HK-2 (cell line): Measurements from ENCODE around the gene PF4V1.

Experiments
- DNase-seq: peaks from one replicate; pipeline ENCODE4 v3.0.0-alpha.2; 2018; ENCODE audit not compliant: unreplicated experiment

PF4V1 gene

GRCh38 chr4:73853246-73853704 lies at the start of gene PF4V1:
PF4V1 (plus strand) TSS chr4:73853296; CDS start chr4:73853363, 67 bp downstream.
- no peak for DNase-seq

GRCh38 chr4:73810191-73810590 lies 42.9 kb upstream of the PF4V1 start:
- DNase-seq, result no peak

GRCh38 chr4:73811841-73812240 lies 41.3 kb upstream of the PF4V1 start:
- DNase-seq, result no peak

- DNase-seq, result no peak
Observed at GRCh38 chr4:73814679-73815078, 38.4 kb upstream of the PF4V1 start.

- no peak for DNase-seq
Observed at GRCh38 chr4:73815145-73815544, 38.0 kb upstream of the PF4V1 start.

GRCh38 chr4:73816814-73817213 lies 36.3 kb upstream of the PF4V1 start:
- DNase-seq, result peak; percentile 54

- no peak for DNase-seq
Observed at GRCh38 chr4:73817341-73817740, 35.8 kb upstream of the PF4V1 start.

GRCh38 chr4:73821325-73821724 lies 31.8 kb upstream of the PF4V1 start:
- no peak for DNase-seq

- no peak for DNase-seq
Observed at GRCh38 chr4:73822389-73822788, 30.7 kb upstream of the PF4V1 start.

- DNase-seq, result no peak
Observed at GRCh38 chr4:73822812-73823504, 30.1 kb upstream of the PF4V1 start.

- DNase-seq, result no peak
Observed at GRCh38 chr4:73823760-73824159, 29.3 kb upstream of the PF4V1 start.

- DNase-seq, result no peak
Observed at GRCh38 chr4:73828956-73829355, 24.1 kb upstream of the PF4V1 start.

GRCh38 chr4:73831569-73831968 lies 21.5 kb upstream of the PF4V1 start:
- no peak for DNase-seq

GRCh38 chr4:73832651-73833237 lies 20.4 kb upstream of the PF4V1 start:
- DNase-seq, result no peak

- no peak for DNase-seq
Observed at GRCh38 chr4:73836373-73837279, 16.5 kb upstream of the PF4V1 start, which contains the start of gene CXCL6. CXCL6 (plus strand) TSS chr4:73836678; CDS start chr4:73836751, 73 bp downstream.

GRCh38 chr4:73839071-73839470 lies 14.0 kb upstream of the PF4V1 start:
- no peak for DNase-seq

GRCh38 chr4:73839715-73840114 lies 13.4 kb upstream of the PF4V1 start:
- DNase-seq, result no peak

GRCh38 chr4:73841243-73841925 lies 11.7 kb upstream of the PF4V1 start:
- DNase-seq, result no peak

- no peak for DNase-seq
Observed at GRCh38 chr4:73842696-73843095, 10.4 kb upstream of the PF4V1 start.

- DNase-seq, result no peak
Observed at GRCh38 chr4:73843369-73843768, 9.7 kb upstream of the PF4V1 start.

GRCh38 chr4:73844345-73844744 lies 8.8 kb upstream of the PF4V1 start:
- DNase-seq, result no peak

GRCh38 chr4:73844806-73845205 lies 8.3 kb upstream of the PF4V1 start:
- DNase-seq, result no peak
